ENCODE data around the gene ZNF655. TPM values are rescaled to one million over a fixed set of nuclear protein-coding genes. Genes with fewer than 3 reads are reported as not detected.
"Not testable (repeated sequence)": the region's sequence is repeated elsewhere in the genome, so short reads cannot be mapped to it uniquely, and the experiment has no call there.

ZNF655 gene
- total RNA-seq, 2 donors from 2014 or later, result 79.2 to 98.5 TPM

GRCh38 chr7:99576251-99576650 lies 17.8 kb downstream of the ZNF655 start:
- Mint-ChIP-seq H3K36me3 (ENCODE audit: low read depth) (peaks cover 28% of the 10 kb centered on the region), H3K27ac (no peak overlapping the region), H3K4me3 (no peak overlapping the region), H3K27me3 (no peaks in the 10 kb centered on the region), H3K4me1 (peaks cover 7% of the 10 kb centered on the region), H3K9me3 (no peaks in the 10 kb centered on the region)
- ATAC-seq (replicated peaks), result no peak

- H3K27me3 Mint-ChIP-seq, result no peaks in the 10 kb centered on the region
- no peak for ATAC-seq (replicated peaks)
Observed at GRCh38 chr7:99579281-99579955, 21.0 kb downstream of the ZNF655 start.

GRCh38 chr7:99579956-99580777 lies 21.7 kb downstream of the ZNF655 start:
- Mint-ChIP-seq H3K4me3 (peak overlapping the region; percentile 88), H3K36me3 (ENCODE audit: low read depth) (no peaks in the 10 kb centered on the region), H3K27ac (peak overlapping the region; percentile 65), H3K27me3 (no peaks in the 10 kb centered on the region), H3K4me1 (peaks cover 8% of the 10 kb centered on the region), H3K9me3 (no peaks in the 10 kb centered on the region)
- ATAC-seq (replicated peaks), result peak; percentile 70

More at GRCh38 chr7:99579281-99579955, 21.0 kb downstream of the ZNF655 start:
- H3K27ac Mint-ChIP-seq, result no peak overlapping the region
- peak overlapping the region; percentile 88 for H3K4me3 Mint-ChIP-seq
- H3K36me3 Mint-ChIP-seq (ENCODE audit: low read depth), result no peaks in the 10 kb centered on the region
- H3K9me3 Mint-ChIP-seq, result no peaks in the 10 kb centered on the region
- H3K4me1 Mint-ChIP-seq, result peaks cover 8% of the 10 kb centered on the region

- H3K9me3 Mint-ChIP-seq; H3K4me1 Mint-ChIP-seq; ATAC-seq (replicated peaks); H3K27me3 Mint-ChIP-seq; H3K36me3 Mint-ChIP-seq (ENCODE audit: low read depth): not testable (repeated sequence)
- Mint-ChIP-seq H3K27ac (peak overlapping the region; percentile 65), H3K4me3 (peak overlapping the region; percentile 88)
Observed at GRCh38 chr7:99580778-99581332, 22.4 kb downstream of the ZNF655 start.

GRCh38 chr7:99588868-99589267 lies 30.4 kb downstream of the ZNF655 start:
- Mint-ChIP-seq H3K27ac (no peak overlapping the region), H3K27me3 (no peaks in the 10 kb centered on the region), H3K4me3 (no peak overlapping the region), H3K4me1 (no peaks in the 10 kb centered on the region), H3K36me3 (ENCODE audit: low read depth) (no peaks in the 10 kb centered on the region), H3K9me3 (no peaks in the 10 kb centered on the region)
- peak; percentile 42 for ATAC-seq (replicated peaks)

- Mint-ChIP-seq H3K4me1 (no peaks in the 10 kb centered on the region), H3K9me3 (no peaks in the 10 kb centered on the region), H3K27me3 (no peaks in the 10 kb centered on the region), H3K27ac (no peak overlapping the region), H3K4me3 (no peak overlapping the region), H3K36me3 (ENCODE audit: low read depth) (no peaks in the 10 kb centered on the region)
- ATAC-seq (replicated peaks), result peak; percentile 74
Observed at GRCh38 chr7:99594948-99595745, 36.7 kb downstream of the ZNF655 start.

GRCh38 chr7:99596408-99596955 lies 38.0 kb downstream of the ZNF655 start:
- no peaks in the 10 kb centered on the region for H3K27me3 Mint-ChIP-seq
- H3K27ac Mint-ChIP-seq, result no peak overlapping the region
- no peaks in the 10 kb centered on the region for H3K4me1 Mint-ChIP-seq
- no peak for ATAC-seq (replicated peaks)
- H3K9me3 Mint-ChIP-seq, result no peaks in the 10 kb centered on the region
- no peak overlapping the region for H3K4me3 Mint-ChIP-seq
- no peaks in the 10 kb centered on the region for H3K36me3 Mint-ChIP-seq (ENCODE audit: low read depth)

GRCh38 chr7:99597762-99598501 lies 39.5 kb downstream of the ZNF655 start, which contains the start of gene TMEM225B:
Gene TMEM225B, plus strand, starts transcription at chr7:99598267. Its CDS starts 6,122 bp downstream, at chr7:99604389.
- no peaks in the 10 kb centered on the region for H3K9me3 Mint-ChIP-seq
- no peak within 1 kb of the TSS for H3K27ac Mint-ChIP-seq
- no peaks in the 10 kb centered on the region for H3K27me3 Mint-ChIP-seq
- H3K36me3 Mint-ChIP-seq (ENCODE audit: low read depth), result no peaks in the 10 kb centered on the region
- no peaks in the 10 kb centered on the region for H3K4me1 Mint-ChIP-seq
- H3K4me3 Mint-ChIP-seq, result no peak within 1 kb of the TSS
- ATAC-seq (replicated peaks), result peak; percentile 15

DNA sequence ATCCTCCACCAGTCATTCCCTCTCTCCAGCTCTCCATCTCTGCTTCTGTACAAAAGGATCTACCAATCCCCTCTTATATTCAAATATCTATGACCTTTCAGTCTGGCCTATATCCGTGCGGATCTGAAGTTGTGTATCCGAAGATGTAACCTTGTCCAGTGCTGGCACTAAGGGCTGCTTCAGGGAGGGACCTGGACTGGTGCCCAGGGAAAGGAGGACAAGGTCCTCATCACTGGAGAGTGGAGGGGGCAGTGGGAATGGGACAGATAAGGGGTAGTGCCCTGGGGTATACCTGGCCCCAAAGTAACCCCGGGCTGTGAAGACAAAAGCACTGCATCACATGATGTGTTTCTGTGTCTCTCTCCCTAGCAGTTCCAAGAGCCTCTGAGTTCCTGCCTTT lies 41.4 kb downstream of the ZNF655 start:
- H3K9me3 Mint-ChIP-seq, result no peaks in the 10 kb centered on the region
- H3K4me1 Mint-ChIP-seq, result no peaks in the 10 kb centered on the region
- H3K27me3 Mint-ChIP-seq, result no peaks in the 10 kb centered on the region
- H3K4me3 Mint-ChIP-seq, result no peak overlapping the region
- no peak for ATAC-seq (replicated peaks)
- H3K27ac Mint-ChIP-seq, result no peak overlapping the region
- no peaks in the 10 kb centered on the region for H3K36me3 Mint-ChIP-seq (ENCODE audit: low read depth)

- H3K27me3 Mint-ChIP-seq, result no peaks in the 10 kb centered on the region
- H3K4me1 Mint-ChIP-seq, result no peaks in the 10 kb centered on the region
- no peak for ATAC-seq (replicated peaks)
- H3K4me3 Mint-ChIP-seq, result no peak overlapping the region
- H3K36me3 Mint-ChIP-seq (ENCODE audit: low read depth), result no peaks in the 10 kb centered on the region
- no peaks in the 10 kb centered on the region for H3K9me3 Mint-ChIP-seq
- no peak overlapping the region for H3K27ac Mint-ChIP-seq
Observed at GRCh38 chr7:99601656-99602310, 43.3 kb downstream of the ZNF655 start.

- Mint-ChIP-seq H3K36me3 (ENCODE audit: low read depth) (no peaks in the 10 kb centered on the region), H3K27me3 (no peaks in the 10 kb centered on the region), H3K9me3 (no peaks in the 10 kb centered on the region), H3K4me1 (no peaks in the 10 kb centered on the region), H3K27ac (no peak overlapping the region), H3K4me3 (no peak overlapping the region)
- no peak for ATAC-seq (replicated peaks)
Observed at GRCh38 chr7:99605527-99605926, 47.1 kb downstream of the ZNF655 start.

DNA sequence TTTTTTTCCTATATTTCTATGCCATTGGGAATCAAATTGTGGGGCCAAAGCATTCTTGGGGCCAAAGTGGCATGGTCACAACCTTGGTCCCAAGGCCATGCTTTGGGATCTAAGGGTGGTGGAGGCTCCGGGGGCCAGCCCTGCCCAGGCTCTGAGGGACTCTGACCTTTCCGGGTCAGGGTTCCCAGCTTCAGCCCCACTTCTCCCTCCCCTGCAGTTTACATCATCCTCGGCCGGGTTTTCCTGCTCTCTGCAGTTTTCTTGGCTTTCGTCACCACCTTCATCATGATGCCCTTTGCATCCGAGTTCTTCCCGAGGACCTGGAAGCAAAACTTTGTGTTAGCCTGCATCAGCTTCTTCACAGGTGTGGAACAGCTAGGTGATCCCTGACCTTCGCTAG lies 48.1 kb downstream of the ZNF655 start:
- no peak overlapping the region for H3K4me3 Mint-ChIP-seq
- H3K27ac Mint-ChIP-seq, result no peak overlapping the region
- no peaks in the 10 kb centered on the region for H3K9me3 Mint-ChIP-seq
- ATAC-seq (replicated peaks), result no peak
- H3K4me1 Mint-ChIP-seq, result no peaks in the 10 kb centered on the region
- no peaks in the 10 kb centered on the region for H3K36me3 Mint-ChIP-seq (ENCODE audit: low read depth)
- H3K27me3 Mint-ChIP-seq, result no peaks in the 10 kb centered on the region

GRCh38 chr7:99607548-99607947 lies 49.1 kb downstream of the ZNF655 start:
- Mint-ChIP-seq H3K9me3 (no peaks in the 10 kb centered on the region), H3K36me3 (ENCODE audit: low read depth) (no peaks in the 10 kb centered on the region), H3K27ac (no peak overlapping the region), H3K27me3 (no peaks in the 10 kb centered on the region), H3K4me1 (no peaks in the 10 kb centered on the region), H3K4me3 (no peak overlapping the region)
- no peak for ATAC-seq (replicated peaks)

Measured in activated T-helper 17 cell treated with anti-CD3 and anti-CD28 coated beads, Interleukin-2, amount 50 U/mL, for 72 hours (primary cell).